HepG2 (cell line): ENCODE data around the gene LGI4. TPM values are rescaled to one million over a fixed set of nuclear protein-coding genes. Genes with fewer than 3 reads are reported as not detected.

Source experiments
- DMAP1 ChIP-seq: IDR thresholded peaks from 2 replicates; pipeline ENCODE4 v1.6.1; 2016
- HNF4A ChIP-seq: sonication (generic); formaldehyde crosslinking; IDR thresholded peaks from 2 replicates; pipeline ENCODE4 v1.4.0; 2020; ENCODE audit warnings: missing genetic modification reagents
- HNRNPLL ChIP-seq: fragments of 200-400 bp; formaldehyde crosslinking; IDR thresholded peaks from 2 replicates; pipeline ENCODE4 v1.6.1; 2017; ENCODE audit warnings: mild to moderate bottlenecking, low read depth, low read length; ENCODE audit not compliant: poor library complexity, severe bottlenecking
- KDM1A ChIP-seq: IDR thresholded peaks from 2 replicates; pipeline ENCODE4 v1.6.1; 2016; ENCODE audit warnings: missing compliant biosample characterization
- KDM2A ChIP-seq: sonication (generic); formaldehyde crosslinking; IDR thresholded peaks from 2 replicates; pipeline ENCODE4 v1.4.0; 2020; ENCODE audit warnings: low read depth, missing genetic modification reagents, borderline replicate concordance
- KLF16 ChIP-seq, 2 experiments: sonication (generic) in 1 of 2; formaldehyde crosslinking in 1 of 2; IDR thresholded peaks; 2 replicates each; pipeline versions ENCODE4 v1.6.1 to v1.8.0; 2016 to 2023; ENCODE audit warnings: missing genetic modification reagents in 2 of 2, missing compliant biosample characterization in 1 of 2
- NR2F1 ChIP-seq, 2 experiments: fragments of 450-650 bp in 1 of 2; formaldehyde crosslinking in 1 of 2; IDR thresholded peaks; 2 replicates each; pipeline versions ENCODE4 v1.5.0 to v1.6.1; 2016 to 2020; ENCODE audit warnings: mild to moderate bottlenecking in 1 of 2, missing compliant biosample characterization in 1 of 2, missing genetic modification reagents in 1 of 2, moderate library complexity in 1 of 2
- ZFY ChIP-seq: sonication (generic); formaldehyde crosslinking; IDR thresholded peaks from 2 replicates; pipeline ENCODE4 v1.4.0; 2020; ENCODE audit warnings: missing genetic modification reagents
- ZMYM3 ChIP-seq: sonication (generic); formaldehyde crosslinking; IDR thresholded peaks from 2 replicates; pipeline ENCODE4 v1.5.1; 2020; ENCODE audit warnings: mild to moderate bottlenecking, missing genetic modification reagents
- ZNF235 ChIP-seq: sonication (generic); formaldehyde crosslinking; IDR thresholded peaks from 2 replicates; pipeline ENCODE4 v1.8.1; 2023; ENCODE audit warnings: mild to moderate bottlenecking, missing genetic modification reagents, borderline replicate concordance
- ZNF598 ChIP-seq: sonication (generic); formaldehyde crosslinking; IDR thresholded peaks from 2 replicates; pipeline ENCODE4 v1.5.1; 2020; ENCODE audit warnings: mild to moderate bottlenecking, missing genetic modification reagents, borderline replicate concordance
- ZSCAN20 ChIP-seq: sonication (generic); formaldehyde crosslinking; IDR thresholded peaks from 2 replicates; pipeline ENCODE4 v1.4.0; 2020; ENCODE audit warnings: missing genetic modification reagents, mild to moderate bottlenecking, borderline replicate concordance
- polyA plus RNA-seq, 8 experiments: library from polyadenylated mRNA; depleted of rRNA in 3 of 8; stranded (reverse) in 7 of 8; unstranded in 1 of 8; fragments of >200 nt; fragmentation: Illumina TruSeq in 4 of 8; extraction: Trizol in 4 of 8; gene quantifications; 2 replicates each; pipeline versions ENCODE4 v1.2.1 to v1.2.3, GENCODE V29; 2011 to 2016; ENCODE audit warnings: low read depth in 4 of 8, missing spikeins in 1 of 8, mixed read lengths in 1 of 8; ENCODE audit not compliant: insufficient read depth in 1 of 8
- total RNA-seq, 5 experiments: library from RNA; depleted of rRNA; stranded (reverse); fragments of >200 nt; fragmentation: Illumina TruSeq; extraction: Trizol; gene quantifications; 2 replicates each; pipeline ENCODE4 v1.2.3, GENCODE V29; 2016; ENCODE audit warnings: low read depth in 1 of 5
- TF ChIP-seq, protein P1 (sequence below): sonication (generic); formaldehyde crosslinking; IDR thresholded peaks from 2 replicates; pipeline ENCODE4 v1.5.1; 2020; ENCODE audit warnings: mild to moderate bottlenecking, missing genetic modification reagents, moderate library complexity
- TF ChIP-seq, protein P2 (sequence below): sonication (generic); formaldehyde crosslinking; IDR thresholded peaks from 2 replicates; pipeline ENCODE4 v1.8.0; 2022; ENCODE audit warnings: missing genetic modification reagents, mild to moderate bottlenecking, borderline replicate concordance
- TF ChIP-seq, protein P3 (sequence below): sonication (generic); formaldehyde crosslinking; IDR thresholded peaks from 2 replicates; pipeline ENCODE4 v1.4.0; 2020; ENCODE audit warnings: missing genetic modification reagents
- TF ChIP-seq, protein P4 (sequence below): sonication (generic); formaldehyde crosslinking; IDR thresholded peaks from 2 replicates; pipeline ENCODE4 v1.8.0; 2023; ENCODE audit warnings: mild to moderate bottlenecking, missing genetic modification reagents
- TF ChIP-seq, protein P5 (sequence below): sonication (generic); formaldehyde crosslinking; IDR thresholded peaks from 2 replicates; pipeline ENCODE4 v1.5.0; 2020; ENCODE audit warnings: missing genetic modification reagents, mild to moderate bottlenecking, borderline replicate concordance
- TF ChIP-seq, protein P6 (sequence below): sonication (generic); formaldehyde crosslinking; IDR thresholded peaks from 2 replicates; pipeline ENCODE4 v1.4.0; 2020; ENCODE audit warnings: low read depth, mild to moderate bottlenecking, missing genetic modification reagents

LGI4 gene
- total and polyA plus RNA-seq, 2 of the 13 experiments (the other 11 are each of a cell fraction or from before 2014, with no cell fraction given) = 2.8 TPM; not detected in 1

DNA sequence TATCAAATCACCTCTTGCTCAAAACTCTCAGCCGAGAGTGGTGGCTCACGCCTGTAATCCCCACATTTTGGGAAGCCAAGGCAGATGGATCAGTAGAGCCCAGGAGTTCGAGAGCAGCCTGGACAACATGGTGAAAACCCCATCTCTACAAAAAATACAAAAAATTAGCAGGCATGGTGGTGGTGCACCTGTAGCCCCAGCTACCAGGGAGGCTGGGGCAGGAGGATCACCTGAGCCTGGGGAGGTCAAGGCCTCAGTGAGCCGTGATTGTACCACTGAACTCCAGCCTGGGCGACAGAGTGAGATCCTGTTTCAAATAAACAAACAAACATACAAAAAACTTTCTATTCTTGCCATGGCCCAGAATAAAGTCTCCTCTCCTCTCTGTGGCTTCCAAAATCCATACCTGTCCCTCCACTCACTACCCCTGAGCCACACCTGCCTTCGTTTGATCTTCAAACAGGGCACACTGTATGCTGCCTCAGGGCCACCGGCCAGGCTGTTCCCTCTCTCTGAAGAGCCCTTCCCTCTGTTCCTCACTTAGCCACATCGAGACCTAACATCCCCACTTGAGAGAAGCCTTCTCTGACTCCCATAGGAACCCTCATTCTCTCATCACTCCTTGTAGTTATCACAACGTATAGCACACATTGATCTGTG lies 6.3 kb downstream of the LGI4 start (continued):
- TF ChIP-seq, protein P1, sequence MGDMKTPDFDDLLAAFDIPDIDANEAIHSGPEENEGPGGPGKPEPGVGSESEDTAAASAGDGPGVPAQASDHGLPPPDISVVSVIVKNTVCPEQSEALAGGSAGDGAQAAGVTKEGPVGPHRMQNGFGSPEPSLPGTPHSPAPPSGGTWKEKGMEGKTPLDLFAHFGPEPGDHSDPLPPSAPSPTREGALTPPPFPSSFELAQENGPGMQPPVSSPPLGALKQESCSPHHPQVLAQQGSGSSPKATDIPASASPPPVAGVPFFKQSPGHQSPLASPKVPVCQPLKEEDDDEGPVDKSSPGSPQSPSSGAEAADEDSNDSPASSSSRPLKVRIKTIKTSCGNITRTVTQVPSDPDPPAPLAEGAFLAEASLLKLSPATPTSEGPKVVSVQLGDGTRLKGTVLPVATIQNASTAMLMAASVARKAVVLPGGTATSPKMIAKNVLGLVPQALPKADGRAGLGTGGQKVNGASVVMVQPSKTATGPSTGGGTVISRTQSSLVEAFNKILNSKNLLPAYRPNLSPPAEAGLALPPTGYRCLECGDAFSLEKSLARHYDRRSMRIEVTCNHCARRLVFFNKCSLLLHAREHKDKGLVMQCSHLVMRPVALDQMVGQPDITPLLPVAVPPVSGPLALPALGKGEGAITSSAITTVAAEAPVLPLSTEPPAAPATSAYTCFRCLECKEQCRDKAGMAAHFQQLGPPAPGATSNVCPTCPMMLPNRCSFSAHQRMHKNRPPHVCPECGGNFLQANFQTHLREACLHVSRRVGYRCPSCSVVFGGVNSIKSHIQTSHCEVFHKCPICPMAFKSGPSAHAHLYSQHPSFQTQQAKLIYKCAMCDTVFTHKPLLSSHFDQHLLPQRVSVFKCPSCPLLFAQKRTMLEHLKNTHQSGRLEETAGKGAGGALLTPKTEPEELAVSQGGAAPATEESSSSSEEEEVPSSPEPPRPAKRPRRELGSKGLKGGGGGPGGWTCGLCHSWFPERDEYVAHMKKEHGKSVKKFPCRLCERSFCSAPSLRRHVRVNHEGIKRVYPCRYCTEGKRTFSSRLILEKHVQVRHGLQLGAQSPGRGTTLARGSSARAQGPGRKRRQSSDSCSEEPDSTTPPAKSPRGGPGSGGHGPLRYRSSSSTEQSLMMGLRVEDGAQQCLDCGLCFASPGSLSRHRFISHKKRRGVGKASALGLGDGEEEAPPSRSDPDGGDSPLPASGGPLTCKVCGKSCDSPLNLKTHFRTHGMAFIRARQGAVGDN (CRISPR knock-in tag) = peak; percentile 45; the same call in 1 of the 2 replicates
- TF ChIP-seq KLF16 (CRISPR knock-in tag; IDR thresholded peaks at IDR 0.05) (no peak), ZSCAN20 (CRISPR knock-in tag) (no peak), KDM2A (CRISPR knock-in tag) (no peak), ZNF598 (0 out of 2 replicates have a peak, but pooled peaks have one; percentile 25), ZMYM3 (CRISPR knock-in tag) (peak; percentile 95), HNF4A (CRISPR knock-in tag) (no peak), DMAP1 (CRISPR knock-in tag) (no peak), NR2F1 (CRISPR knock-in tag; IDR thresholded peaks at IDR 0.05) (no peak), HNRNPLL (no peak), ZFY (0 out of 2 replicates have a peak, but pooled peaks have one; percentile 12), ZNF235 (no peak), KDM1A (CRISPR knock-in tag) (0 out of 2 replicates have a peak, but pooled peaks have one; percentile 30)
- TF ChIP-seq, protein P2, sequence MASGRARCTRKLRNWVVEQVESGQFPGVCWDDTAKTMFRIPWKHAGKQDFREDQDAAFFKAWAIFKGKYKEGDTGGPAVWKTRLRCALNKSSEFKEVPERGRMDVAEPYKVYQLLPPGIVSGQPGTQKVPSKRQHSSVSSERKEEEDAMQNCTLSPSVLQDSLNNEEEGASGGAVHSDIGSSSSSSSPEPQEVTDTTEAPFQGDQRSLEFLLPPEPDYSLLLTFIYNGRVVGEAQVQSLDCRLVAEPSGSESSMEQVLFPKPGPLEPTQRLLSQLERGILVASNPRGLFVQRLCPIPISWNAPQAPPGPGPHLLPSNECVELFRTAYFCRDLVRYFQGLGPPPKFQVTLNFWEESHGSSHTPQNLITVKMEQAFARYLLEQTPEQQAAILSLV (CRISPR knock-in tag) = 0 out of 2 replicates have a peak, but pooled peaks have one; percentile 51
- TF ChIP-seq, protein P3, sequence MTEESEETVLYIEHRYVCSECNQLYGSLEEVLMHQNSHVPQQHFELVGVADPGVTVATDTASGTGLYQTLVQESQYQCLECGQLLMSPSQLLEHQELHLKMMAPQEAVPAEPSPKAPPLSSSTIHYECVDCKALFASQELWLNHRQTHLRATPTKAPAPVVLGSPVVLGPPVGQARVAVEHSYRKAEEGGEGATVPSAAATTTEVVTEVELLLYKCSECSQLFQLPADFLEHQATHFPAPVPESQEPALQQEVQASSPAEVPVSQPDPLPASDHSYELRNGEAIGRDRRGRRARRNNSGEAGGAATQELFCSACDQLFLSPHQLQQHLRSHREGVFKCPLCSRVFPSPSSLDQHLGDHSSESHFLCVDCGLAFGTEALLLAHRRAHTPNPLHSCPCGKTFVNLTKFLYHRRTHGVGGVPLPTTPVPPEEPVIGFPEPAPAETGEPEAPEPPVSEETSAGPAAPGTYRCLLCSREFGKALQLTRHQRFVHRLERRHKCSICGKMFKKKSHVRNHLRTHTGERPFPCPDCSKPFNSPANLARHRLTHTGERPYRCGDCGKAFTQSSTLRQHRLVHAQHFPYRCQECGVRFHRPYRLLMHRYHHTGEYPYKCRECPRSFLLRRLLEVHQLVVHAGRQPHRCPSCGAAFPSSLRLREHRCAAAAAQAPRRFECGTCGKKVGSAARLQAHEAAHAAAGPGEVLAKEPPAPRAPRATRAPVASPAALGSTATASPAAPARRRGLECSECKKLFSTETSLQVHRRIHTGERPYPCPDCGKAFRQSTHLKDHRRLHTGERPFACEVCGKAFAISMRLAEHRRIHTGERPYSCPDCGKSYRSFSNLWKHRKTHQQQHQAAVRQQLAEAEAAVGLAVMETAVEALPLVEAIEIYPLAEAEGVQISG = no peak
- TF ChIP-seq, protein P4, sequence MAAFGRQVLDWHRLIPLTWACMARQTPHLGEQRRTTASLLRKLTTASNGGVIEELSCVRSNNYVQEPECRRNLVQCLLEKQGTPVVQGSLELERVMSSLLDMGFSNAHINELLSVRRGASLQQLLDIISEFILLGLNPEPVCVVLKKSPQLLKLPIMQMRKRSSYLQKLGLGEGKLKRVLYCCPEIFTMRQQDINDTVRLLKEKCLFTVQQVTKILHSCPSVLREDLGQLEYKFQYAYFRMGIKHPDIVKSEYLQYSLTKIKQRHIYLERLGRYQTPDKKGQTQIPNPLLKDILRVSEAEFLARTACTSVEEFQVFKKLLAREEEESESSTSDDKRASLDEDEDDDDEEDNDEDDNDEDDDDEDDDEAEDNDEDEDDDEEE (CRISPR knock-in tag) = no peak
- TF ChIP-seq, protein P5, sequence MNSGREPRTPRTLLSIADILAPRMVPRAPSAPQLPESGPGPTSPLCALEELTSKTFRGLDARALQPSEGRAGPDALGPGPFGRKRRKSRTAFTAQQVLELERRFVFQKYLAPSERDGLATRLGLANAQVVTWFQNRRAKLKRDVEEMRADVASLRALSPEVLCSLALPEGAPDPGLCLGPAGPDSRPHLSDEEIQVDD (CRISPR knock-in tag) = no peak
- TF ChIP-seq, protein P6, sequence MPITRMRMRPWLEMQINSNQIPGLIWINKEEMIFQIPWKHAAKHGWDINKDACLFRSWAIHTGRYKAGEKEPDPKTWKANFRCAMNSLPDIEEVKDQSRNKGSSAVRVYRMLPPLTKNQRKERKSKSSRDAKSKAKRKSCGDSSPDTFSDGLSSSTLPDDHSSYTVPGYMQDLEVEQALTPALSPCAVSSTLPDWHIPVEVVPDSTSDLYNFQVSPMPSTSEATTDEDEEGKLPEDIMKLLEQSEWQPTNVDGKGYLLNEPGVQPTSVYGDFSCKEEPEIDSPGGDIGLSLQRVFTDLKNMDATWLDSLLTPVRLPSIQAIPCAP (CRISPR knock-in tag) = no peak
